Suprapubic skin (tissue), 3 donors: Measurements from ENCODE around the gene CDK8.

Source experiments
- CTCF ChIP-seq, 2 donors: fragments of 200-600 bp in 1 of 2; fragments of 450-650 bp in 1 of 2; sonication (generic) in 1 of 2; IDR thresholded peaks; one replicate each; pipeline ENCODE4 v1.5.1; 2016 to 2019; ENCODE audit warnings: antibody characterized with exemption in 2 of 2, mild to moderate bottlenecking in 1 of 2, moderate library complexity in 1 of 2
- EP300 ChIP-seq: sonication (generic); formaldehyde crosslinking; IDR thresholded peaks from one replicate; pipeline ENCODE4 v1.6.1; 2017; ENCODE audit warnings: antibody characterized with exemption
- POLR2A ChIP-seq, 2 donors: fragments of 450-650 bp; IDR thresholded peaks; one replicate each; pipeline ENCODE4 v1.6.1; 2017; ENCODE audit warnings: antibody characterized with exemption in 2 of 2, mild to moderate bottlenecking in 2 of 2, moderate library complexity in 2 of 2

- TF ChIP-seq EP300 (no peak), CTCF (IDR thresholded peaks at IDR 0.05) (no peak), POLR2A (IDR thresholded peaks at IDR 0.05) (no peak)
Observed at GRCh38 chr13:26446751-26447150, 192.8 kb downstream of the CDK8 start.
